Smooth muscle cell (in vitro differentiated cells): ENCODE measurements around the gene TMEM263. TPM values are rescaled to one million over a fixed set of nuclear protein-coding genes. Genes with fewer than 3 reads are reported as not detected.

ENCODE experiments used
- DNase-seq: peaks from one replicate; lab custom pipeline; 2025; ENCODE audit not compliant: unreplicated experiment; lab: John Stamatoyannopoulos, UW
- H2AFZ ChIP-seq: fragments of 200-600 bp; sonication (generic); 2 replicates; pipeline ENCODE4 v1.6.0; 2016; ENCODE audit warnings: antibody characterized with exemption, low read depth, mild to moderate bottlenecking
- H3F3A ChIP-seq: fragments of 200-600 bp; sonication (generic); 2 replicates; pipeline ENCODE4 v1.6.0; 2017; ENCODE audit warnings: antibody characterized with exemption, low read depth
- H3K27ac ChIP-seq: fragments of 200-600 bp; sonication (generic); 2 replicates; pipeline ENCODE4 v1.5.1; 2016; ENCODE audit warnings: low read depth, mild to moderate bottlenecking
- H3K27me3 ChIP-seq: fragments of 200-600 bp; sonication (generic); 2 replicates; pipeline ENCODE4 v1.6.1; 2016; ENCODE audit warnings: low read depth, mild to moderate bottlenecking
- H3K36me3 ChIP-seq: fragments of 200-600 bp; sonication (generic); 2 replicates; pipeline ENCODE4 v1.5.1; 2016; ENCODE audit warnings: low read depth
- H3K4me1 ChIP-seq: fragments of 200-600 bp; sonication (generic); 2 replicates; pipeline ENCODE4 v1.5.1; 2016; ENCODE audit warnings: low read depth
- H3K4me2 ChIP-seq: fragments of 200-600 bp; sonication (generic); 2 replicates; pipeline ENCODE4 v1.6.0; 2016; ENCODE audit warnings: mild to moderate bottlenecking
- H3K4me3 ChIP-seq: fragments of 200-600 bp; sonication (generic); 2 replicates; pipeline ENCODE4 v1.5.1; 2016; ENCODE audit warnings: mild to moderate bottlenecking
- H3K79me2 ChIP-seq: fragments of 200-600 bp; sonication (generic); 2 replicates; pipeline ENCODE4 v1.6.0; 2016; ENCODE audit warnings: low read depth, mild to moderate bottlenecking
- H3K9ac ChIP-seq: fragments of 200-600 bp; sonication (generic); 2 replicates; pipeline ENCODE4 v1.6.0; 2016; ENCODE audit warnings: low read depth
- H3K9me3 ChIP-seq: fragments of 200-600 bp; sonication (generic); replicated peaks from 2 replicates; pipeline ENCODE4 v1.5.1; 2016; ENCODE audit warnings: low read depth
- H4K20me1 ChIP-seq: fragments of 200-600 bp; sonication (generic); 2 replicates; pipeline ENCODE4 v1.6.0; 2016; ENCODE audit warnings: low read depth
- WGBS: methylation state at CpG from one replicate; pipeline ENCODE4 v1.1.7; 2016; ENCODE audit warnings: low lambda C conversion rate; 5-methylcytosine and 5-hydroxymethylcytosine counted together
- polyA plus RNA-seq: library from polyadenylated mRNA; unstranded; fragments of >200 nt; fragmentation: Nextera tagmentation; extraction: Ambion mirVana; gene quantifications from 2 replicates; pipeline ENCODE4 v1.2.1, GENCODE V29; 2016
- total RNA-seq: library from RNA; depleted of rRNA; stranded (reverse); fragments of >200 nt; gene quantifications from 2 replicates; pipeline ENCODE4 v1.2.3, GENCODE V29; 2014
- TF ChIP-seq, protein P1 (sequence below): fragments of 200-600 bp; sonication (generic); IDR thresholded peaks from 2 replicates; pipeline ENCODE4 v1.5.1; 2017; ENCODE audit warnings: borderline replicate concordance, mild to moderate bottlenecking, antibody characterized with exemption; ENCODE audit not compliant: insufficient read depth, poor library complexity, severe bottlenecking

The TMEM263 gene
- total and polyA plus RNA-seq, 2 experiments from 2014 or later = 102 to 177 TPM

DNA sequence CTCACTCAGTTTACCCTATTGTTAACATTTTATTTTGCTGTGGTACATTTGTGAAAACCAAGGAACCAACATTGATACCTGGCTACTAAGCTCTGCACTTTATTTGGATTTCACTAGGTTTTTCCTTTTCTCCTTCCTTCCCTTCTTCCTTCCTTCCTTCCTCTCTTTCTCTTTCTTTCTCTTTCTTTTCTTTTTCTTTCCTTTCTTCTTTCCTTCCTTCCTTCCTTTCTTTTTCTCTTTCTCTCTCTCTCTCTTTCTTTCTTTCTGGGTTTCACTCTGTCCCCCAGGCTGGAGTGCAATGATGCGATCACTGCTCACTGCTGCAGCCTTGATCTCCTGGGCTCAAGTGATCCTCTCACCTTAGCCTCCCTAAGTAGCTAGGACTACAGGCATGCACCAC, 29.1 kb upstream of the TMEM263 start:
- Histone ChIP-seq H3K27ac (no peak overlapping the region), H4K20me1 (no peaks in the 10 kb centered on the region), H3K4me3 (no peak overlapping the region), H3K4me1 (no peaks in the 10 kb centered on the region), H3K9ac (no peak overlapping the region), H3K79me2 (no peaks in the 10 kb centered on the region), H3F3A (no peaks in the 10 kb centered on the region), H3K9me3 (no peaks in the 10 kb centered on the region), H3K4me2 (no peak overlapping the region), H3K27me3 (no peaks in the 10 kb centered on the region), H3K36me3 (no peaks in the 10 kb centered on the region), H2AFZ (no peak overlapping the region)
- TF ChIP-seq, protein P1, sequence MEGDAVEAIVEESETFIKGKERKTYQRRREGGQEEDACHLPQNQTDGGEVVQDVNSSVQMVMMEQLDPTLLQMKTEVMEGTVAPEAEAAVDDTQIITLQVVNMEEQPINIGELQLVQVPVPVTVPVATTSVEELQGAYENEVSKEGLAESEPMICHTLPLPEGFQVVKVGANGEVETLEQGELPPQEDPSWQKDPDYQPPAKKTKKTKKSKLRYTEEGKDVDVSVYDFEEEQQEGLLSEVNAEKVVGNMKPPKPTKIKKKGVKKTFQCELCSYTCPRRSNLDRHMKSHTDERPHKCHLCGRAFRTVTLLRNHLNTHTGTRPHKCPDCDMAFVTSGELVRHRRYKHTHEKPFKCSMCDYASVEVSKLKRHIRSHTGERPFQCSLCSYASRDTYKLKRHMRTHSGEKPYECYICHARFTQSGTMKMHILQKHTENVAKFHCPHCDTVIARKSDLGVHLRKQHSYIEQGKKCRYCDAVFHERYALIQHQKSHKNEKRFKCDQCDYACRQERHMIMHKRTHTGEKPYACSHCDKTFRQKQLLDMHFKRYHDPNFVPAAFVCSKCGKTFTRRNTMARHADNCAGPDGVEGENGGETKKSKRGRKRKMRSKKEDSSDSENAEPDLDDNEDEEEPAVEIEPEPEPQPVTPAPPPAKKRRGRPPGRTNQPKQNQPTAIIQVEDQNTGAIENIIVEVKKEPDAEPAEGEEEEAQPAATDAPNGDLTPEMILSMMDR = no peak
- DNase-seq = no peak
- 94% methylated on average over 1 of the region's 1 CpG for WGBS

DNA sequence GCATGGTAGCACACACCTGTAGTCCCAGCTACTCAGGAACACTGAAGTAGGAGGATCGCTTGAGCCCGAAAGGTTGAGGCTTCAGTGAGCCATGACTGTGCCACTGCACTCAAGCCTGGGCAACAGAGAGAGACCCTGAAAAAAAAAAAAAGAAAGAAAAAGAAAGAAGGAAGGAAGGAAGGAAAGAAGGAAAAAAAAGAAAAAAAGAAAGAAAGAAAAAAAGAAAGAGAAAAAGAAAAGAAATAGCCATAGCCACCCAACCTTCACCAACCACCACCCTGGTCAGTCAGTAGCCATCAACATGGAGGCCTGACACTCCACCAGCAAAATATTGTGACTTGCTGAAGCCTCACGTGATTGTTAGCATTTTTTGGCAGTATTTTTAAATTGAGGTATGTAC, 21.4 kb upstream of the TMEM263 start:
- Histone ChIP-seq H3F3A (no peaks in the 10 kb centered on the region), H3K9me3 (no peaks in the 10 kb centered on the region), H2AFZ (no peak overlapping the region), H3K27me3 (no peaks in the 10 kb centered on the region), H3K4me2 (no peak overlapping the region), H4K20me1 (no peaks in the 10 kb centered on the region), H3K9ac (no peak overlapping the region), H3K4me1 (no peaks in the 10 kb centered on the region), H3K4me3 (no peak overlapping the region), H3K27ac (no peak overlapping the region), H3K36me3 (no peaks in the 10 kb centered on the region), H3K79me2 (no peaks in the 10 kb centered on the region)
- TF ChIP-seq, protein P1 = no peak
- DNase-seq = no peak
- 81% methylated on average over 3 of the region's 3 CpGs for WGBS

DNA sequence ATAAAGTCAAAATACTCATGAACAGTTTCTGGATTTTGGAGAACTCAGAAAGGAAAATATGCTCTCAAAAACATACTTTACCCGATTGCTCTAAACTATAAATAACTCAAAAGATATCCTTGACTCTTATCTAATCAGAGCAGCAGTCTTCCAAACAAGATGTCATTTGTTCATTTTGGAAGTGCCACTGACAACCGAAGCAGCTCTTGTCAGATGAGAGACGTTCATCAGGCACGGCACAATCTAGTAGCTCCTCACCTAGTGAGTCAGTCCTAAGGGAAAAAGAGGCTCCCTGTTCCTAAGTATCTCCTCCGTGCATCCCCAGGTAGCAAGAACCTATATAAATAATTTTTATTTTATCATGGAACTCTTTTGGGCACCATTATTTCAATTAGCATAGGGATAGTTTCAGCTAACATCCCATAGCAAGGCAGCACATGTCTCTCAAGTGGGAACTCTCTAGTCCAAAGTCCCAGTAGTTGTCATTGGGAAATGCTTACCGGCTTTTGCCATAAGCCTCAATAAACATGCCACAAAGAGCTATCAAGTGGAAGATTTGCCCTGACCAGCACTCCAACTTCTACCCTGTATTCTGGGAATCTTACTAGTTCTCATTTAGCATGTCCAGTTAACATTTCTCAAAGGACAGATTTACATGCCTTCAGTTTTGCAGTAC, 14.1 kb upstream of the TMEM263 start:
- Histone ChIP-seq H4K20me1 (no peaks in the 10 kb centered on the region), H3K4me1 (no peaks in the 10 kb centered on the region), H2AFZ (no peak overlapping the region), H3K9ac (no peak overlapping the region), H3K27ac (no peak overlapping the region), H3K36me3 (no peaks in the 10 kb centered on the region), H3F3A (no peaks in the 10 kb centered on the region), H3K27me3 (no peaks in the 10 kb centered on the region), H3K79me2 (no peaks in the 10 kb centered on the region), H3K9me3 (no peaks in the 10 kb centered on the region), H3K4me3 (no peak overlapping the region), H3K4me2 (no peak overlapping the region)
- TF ChIP-seq, protein P1 = no peak
- DNase-seq = no peak
- 69% methylated on average over 6 of the region's 6 CpGs for WGBS

DNA sequence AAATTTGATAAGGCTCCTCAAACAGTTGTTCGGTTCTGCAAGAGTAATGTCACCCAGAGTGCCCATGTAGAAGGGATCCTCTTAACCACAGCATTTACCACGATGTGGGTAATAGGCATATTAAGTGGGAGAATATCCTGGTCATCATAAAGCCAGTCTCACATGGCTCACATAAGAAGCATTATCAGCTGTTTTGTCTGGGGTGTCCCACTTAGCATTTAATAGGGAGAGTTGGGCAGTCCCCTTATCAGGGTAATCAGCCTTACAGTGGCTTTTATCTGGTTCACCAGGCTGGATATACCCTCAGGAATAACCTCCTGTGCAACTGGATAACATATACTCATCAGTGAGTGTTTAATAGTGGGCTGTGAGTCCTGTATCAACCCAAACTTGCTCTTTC, 12.9 kb upstream of the TMEM263 start:
- Histone ChIP-seq H4K20me1 (no peaks in the 10 kb centered on the region), H3K4me1 (no peaks in the 10 kb centered on the region), H3K36me3 (no peaks in the 10 kb centered on the region), H3K9me3 (no peaks in the 10 kb centered on the region), H3K4me2 (no peak overlapping the region), H3K27ac (no peak overlapping the region), H3K79me2 (no peaks in the 10 kb centered on the region), H3F3A (no peaks in the 10 kb centered on the region), H2AFZ (no peak overlapping the region), H3K4me3 (no peak overlapping the region), H3K9ac (no peak overlapping the region), H3K27me3 (no peaks in the 10 kb centered on the region)
- WGBS = 93% methylated on average over 2 of the region's 2 CpGs
- TF ChIP-seq, protein P1 = no peak
- DNase-seq = no peak
